AG10803 (cell line): ENCODE data around the gene YIPF3.

ENCODE experiments used
- DNase-seq: peaks from one replicate; pipeline ENCODE4 v3.0.0; 2010; ENCODE audit warnings: low read depth
- H3K4me3 ChIP-seq: 2 replicates; pipeline ENCODE4 v1.5.1; 2011; ENCODE audit warnings: mild to moderate bottlenecking, low read length, control low read depth
- CTCF ChIP-seq: conservative IDR thresholded peaks from 2 replicates; pipeline ENCODE4 v1.5.1; 2011; ENCODE audit warnings: mild to moderate bottlenecking, low read length, control low read depth, inconsistent platforms

Gene YIPF3

GRCh38 chr6:43509142-43509983, 7.4 kb downstream of the YIPF3 start:
- no peak for DNase-seq
- H3K4me3 ChIP-seq: peak overlapping the region; percentile 52
- no peak for TF ChIP-seq CTCF

- no peak; the same call in 1 of the 2 replicates for TF ChIP-seq CTCF
- H3K4me3 ChIP-seq: no peak overlapping the region
- DNase-seq: no peak
Observed at GRCh38 chr6:43508481-43509141, 8.1 kb downstream of the YIPF3 start.

GRCh38 chr6:43506667-43507471, 9.9 kb downstream of the YIPF3 start:
- peak; percentile 77 for DNase-seq
- TF ChIP-seq CTCF: peak; percentile 94
- H3K4me3 ChIP-seq: no peak overlapping the region

- no peak for TF ChIP-seq CTCF
- no peak overlapping the region for H3K4me3 ChIP-seq
- DNase-seq: no peak
Observed at GRCh38 chr6:43506171-43506570, 10.6 kb downstream of the YIPF3 start.

- DNase-seq: no peak
- no peak overlapping the region for H3K4me3 ChIP-seq
- no peak for TF ChIP-seq CTCF
Observed at GRCh38 chr6:43505718-43506117, 11.0 kb downstream of the YIPF3 start.

GRCh38 chr6:43504756-43505593, 11.8 kb downstream of the YIPF3 start:
- H3K4me3 ChIP-seq: no peak overlapping the region
- DNase-seq: no peak
- no peak for TF ChIP-seq CTCF
